Esophagus muscularis mucosa (tissue), 3 donors: ENCODE results near the gene SIRPG.

Experiments used
- CTCF ChIP-seq, 3 experiments: fragments of 200-600 bp in 2 of 3; fragments of 450-650 bp in 1 of 3; sonication (generic) in 2 of 3; IDR thresholded peaks; one replicate each; pipeline ENCODE4 v1.5.1; 2017 to 2019; ENCODE audit warnings: antibody characterized with exemption in 3 of 3, mild to moderate bottlenecking in 2 of 3, moderate library complexity in 1 of 3
- POLR2A ChIP-seq: fragments of 450-650 bp; IDR thresholded peaks from one replicate; pipeline ENCODE4 v1.6.1; 2017; ENCODE audit warnings: antibody characterized with exemption, moderate library complexity, mild to moderate bottlenecking, low read depth

- TF ChIP-seq CTCF (IDR thresholded peaks at IDR 0.05) (no peak), POLR2A (no peak)
Observed at GRCh38 chr20:1629321-1629720, 28.3 kb downstream of the SIRPG start.
